Central memory CD8-positive, alpha-beta T cell (primary cell): ENCODE measurements around the gene BCL2.
A peak's percentile ranks its signal among the peaks of the same experiment; 100 is the strongest.

Experiments used
- ATAC-seq: fragments of 150-1000 bp; cut with Tn5 transposase; replicated peaks from 2 replicates; pipeline ENCODE4 v1.10.0; 2022; ENCODE audit warnings: mild to moderate bottlenecking, moderate FRiP score, moderate number of reproducible peaks; ENCODE audit not compliant: poor library complexity, severe bottlenecking; ENCODE audit errors: extremely low read depth
- DNase-seq, 2 donors: peaks; one replicate each; pipeline ENCODE4 v3.0.0; 2021; ENCODE audit warnings: low spot score in 2 of 2
- H3K27ac Mint-ChIP-seq: one replicate; pipeline ENCODE4 v1.8.0; 2022; ENCODE audit warnings: low read depth, mild to moderate bottlenecking, moderate library complexity, mixed read lengths
- H3K27me3 Mint-ChIP-seq: one replicate; pipeline ENCODE4 v1.8.0; 2022; ENCODE audit warnings: mixed read lengths
- H3K36me3 Mint-ChIP-seq: one replicate; pipeline ENCODE4 v1.8.0; 2022; ENCODE audit warnings: mild to moderate bottlenecking, moderate library complexity, mixed read lengths; ENCODE audit not compliant: insufficient read depth
- H3K4me1 Mint-ChIP-seq: one replicate; pipeline ENCODE4 v1.8.0; 2022; ENCODE audit warnings: mixed read lengths
- H3K4me3 Mint-ChIP-seq: one replicate; pipeline ENCODE4 v1.8.0; 2022; ENCODE audit warnings: mild to moderate bottlenecking, moderate library complexity, mixed read lengths
- H3K9me3 Mint-ChIP-seq: one replicate; pipeline ENCODE4 v1.8.0; 2022; ENCODE audit warnings: mixed read lengths

Gene BCL2

GRCh38 chr18:63159590-63159989, 160.0 kb downstream of the BCL2 start:
- Mint-ChIP-seq H3K4me1 (peaks cover 96% of the 10 kb centered on the region), H3K36me3 (peaks cover 29% of the 10 kb centered on the region), H3K27me3 (no peaks in the 10 kb centered on the region), H3K9me3 (no peaks in the 10 kb centered on the region), H3K4me3 (peak overlapping the region; percentile 76), H3K27ac (peak overlapping the region; percentile 89)
- ATAC-seq (no peak), DNase-seq (no peak)

GRCh38 chr18:63158676-63159291, 160.8 kb downstream of the BCL2 start:
- H3K4me1 Mint-ChIP-seq: peaks cover 96% of the 10 kb centered on the region
- peak overlapping the region; percentile 89 for H3K27ac Mint-ChIP-seq
- no peak for DNase-seq
- no peak for ATAC-seq
- peak overlapping the region; percentile 76 for H3K4me3 Mint-ChIP-seq
- H3K9me3 Mint-ChIP-seq: no peaks in the 10 kb centered on the region
- H3K27me3 Mint-ChIP-seq: no peaks in the 10 kb centered on the region
- H3K36me3 Mint-ChIP-seq: peaks cover 29% of the 10 kb centered on the region

- no peak for DNase-seq
Observed at GRCh38 chr18:63158012-63158631, 161.4 kb downstream of the BCL2 start.

GRCh38 chr18:63157293-63158011, 162.1 kb downstream of the BCL2 start:
- no peak for DNase-seq
- Mint-ChIP-seq H3K27ac (peak overlapping the region; percentile 89), H3K9me3 (no peaks in the 10 kb centered on the region), H3K4me1 (peaks cover 94% of the 10 kb centered on the region), H3K36me3 (peaks cover 27% of the 10 kb centered on the region), H3K27me3 (no peaks in the 10 kb centered on the region), H3K4me3 (peak overlapping the region; percentile 76)
- no peak for ATAC-seq

More at GRCh38 chr18:63158012-63158631, 161.4 kb downstream of the BCL2 start:
- H3K9me3 Mint-ChIP-seq: no peaks in the 10 kb centered on the region
- peaks cover 94% of the 10 kb centered on the region for H3K4me1 Mint-ChIP-seq
- no peak for ATAC-seq
- H3K27me3 Mint-ChIP-seq: no peaks in the 10 kb centered on the region
- peaks cover 29% of the 10 kb centered on the region for H3K36me3 Mint-ChIP-seq
- H3K4me3 Mint-ChIP-seq: peak overlapping the region; percentile 76
- H3K27ac Mint-ChIP-seq: peak overlapping the region; percentile 89

- peak overlapping the region; percentile 89 for H3K27ac Mint-ChIP-seq
- peak overlapping the region; percentile 71 for H3K4me3 Mint-ChIP-seq
- H3K36me3 Mint-ChIP-seq: peaks cover 20% of the 10 kb centered on the region
- ATAC-seq: no peak
- no peaks in the 10 kb centered on the region for H3K27me3 Mint-ChIP-seq
- no peak for DNase-seq
- no peaks in the 10 kb centered on the region for H3K9me3 Mint-ChIP-seq
- H3K4me1 Mint-ChIP-seq: peaks cover 94% of the 10 kb centered on the region
Observed at GRCh38 chr18:63155910-63156773, 163.4 kb downstream of the BCL2 start.

GRCh38 chr18:63155169-63155852, 164.3 kb downstream of the BCL2 start:
- DNase-seq (peak; percentile 75 to 76), ATAC-seq (peak; percentile 83)
- Mint-ChIP-seq H3K9me3 (no peaks in the 10 kb centered on the region), H3K36me3 (peaks cover 15% of the 10 kb centered on the region), H3K27ac (peak overlapping the region; percentile 89), H3K4me3 (peak overlapping the region; percentile 71), H3K27me3 (no peaks in the 10 kb centered on the region), H3K4me1 (peaks cover 95% of the 10 kb centered on the region)

GRCh38 chr18:63154350-63155152, 165.0 kb downstream of the BCL2 start:
- Mint-ChIP-seq H3K27me3 (no peaks in the 10 kb centered on the region), H3K36me3 (peaks cover 12% of the 10 kb centered on the region), H3K27ac (peak overlapping the region; percentile 89), H3K4me1 (peaks cover 90% of the 10 kb centered on the region), H3K9me3 (no peaks in the 10 kb centered on the region), H3K4me3 (peak overlapping the region; percentile 71)
- DNase-seq (no peak), ATAC-seq (peak; percentile 46)

- Mint-ChIP-seq H3K4me3 (peak overlapping the region; percentile 50), H3K9me3 (no peaks in the 10 kb centered on the region), H3K4me1 (peaks cover 83% of the 10 kb centered on the region), H3K27me3 (no peaks in the 10 kb centered on the region), H3K36me3 (peaks cover 16% of the 10 kb centered on the region), H3K27ac (peak overlapping the region; percentile 89)
- ATAC-seq (no peak), DNase-seq (no peak)
Observed at GRCh38 chr18:63152791-63153190, 166.8 kb downstream of the BCL2 start.

GRCh38 chr18:63152096-63152495, 167.5 kb downstream of the BCL2 start:
- peak overlapping the region; percentile 89 for H3K27ac Mint-ChIP-seq
- no peak for ATAC-seq
- no peaks in the 10 kb centered on the region for H3K27me3 Mint-ChIP-seq
- peak overlapping the region; percentile 50 for H3K4me3 Mint-ChIP-seq
- no peak for DNase-seq
- peaks cover 16% of the 10 kb centered on the region for H3K36me3 Mint-ChIP-seq
- peaks cover 78% of the 10 kb centered on the region for H3K4me1 Mint-ChIP-seq
- H3K9me3 Mint-ChIP-seq: no peaks in the 10 kb centered on the region

GRCh38 chr18:63151539-63151938, 168.0 kb downstream of the BCL2 start:
- Mint-ChIP-seq H3K27me3 (no peaks in the 10 kb centered on the region), H3K9me3 (no peaks in the 10 kb centered on the region), H3K27ac (peak overlapping the region; percentile 89), H3K36me3 (peaks cover 16% of the 10 kb centered on the region), H3K4me1 (peaks cover 73% of the 10 kb centered on the region), H3K4me3 (peak overlapping the region; percentile 50)
- ATAC-seq: no peak
- DNase-seq: no peak

- ATAC-seq: no peak
- peak overlapping the region; percentile 16 for H3K4me3 Mint-ChIP-seq
Observed at GRCh38 chr18:63150942-63151421, 168.6 kb downstream of the BCL2 start.

More at GRCh38 chr18:63150942-63151421, 168.6 kb downstream of the BCL2 start:
- Mint-ChIP-seq H3K36me3 (peaks cover 12% of the 10 kb centered on the region), H3K9me3 (no peaks in the 10 kb centered on the region), H3K27me3 (no peaks in the 10 kb centered on the region), H3K4me1 (peaks cover 70% of the 10 kb centered on the region), H3K27ac (peak overlapping the region; percentile 89)
- DNase-seq: no peak
